GM12891 (cell line): ENCODE data around the gene NEMF.

Source experiments
- POLR2A ChIP-seq: IDR thresholded peaks from 2 replicates; pipeline ENCODE4 v1.6.1; 2011; ENCODE audit warnings: low read depth, low read length, control low read depth
- SPI1 ChIP-seq: IDR thresholded peaks from 2 replicates; pipeline ENCODE4 v1.6.1; 2011; ENCODE audit warnings: low read depth, low read length, control low read depth
- TAF1 ChIP-seq: IDR thresholded peaks from 2 replicates; pipeline ENCODE4 v1.6.1; 2011; ENCODE audit warnings: low read depth, low read length, control low read depth

- TF ChIP-seq POLR2A (no peak), TAF1 (no peak), SPI1 (no peak)
Measured at GRCh38 chr14:49778421-49778820, 74.2 kb downstream of the NEMF start.
